Measurements from ENCODE around the gene TMEM72.

Gene TMEM72

GRCh38 chr10:44968500-44969400 lies 57.6 kb downstream of the TMEM72 start:
- no peak overlapping the region for H3K4me3 ChIP-seq (ENCODE audit: low read depth, low read length)
- TF ChIP-seq CTCF (IDR thresholded peaks at IDR 0.05; ENCODE audit: borderline replicate concordance, insufficient read depth, low read depth, low read length) = no peak

- no peak for TF ChIP-seq CTCF (IDR thresholded peaks at IDR 0.05; ENCODE audit: borderline replicate concordance, insufficient read depth, low read depth, low read length)
- no peak overlapping the region for H3K4me3 ChIP-seq (ENCODE audit: low read depth, low read length)
Observed at GRCh38 chr10:44969854-44970253, 58.7 kb downstream of the TMEM72 start.

GRCh38 chr10:44970812-44971395 lies 59.8 kb downstream of the TMEM72 start:
- H3K4me3 ChIP-seq (ENCODE audit: low read depth, low read length) = no peak overlapping the region
- no peak for TF ChIP-seq CTCF (IDR thresholded peaks at IDR 0.05; ENCODE audit: borderline replicate concordance, insufficient read depth, low read depth, low read length)

GRCh38 chr10:44971434-44971833 lies 60.3 kb downstream of the TMEM72 start:
- H3K4me3 ChIP-seq (ENCODE audit: low read depth, low read length) = no peak overlapping the region
- no peak for TF ChIP-seq CTCF (IDR thresholded peaks at IDR 0.05; ENCODE audit: borderline replicate concordance, insufficient read depth, low read depth, low read length)

- TF ChIP-seq CTCF (IDR thresholded peaks at IDR 0.05; ENCODE audit: borderline replicate concordance, insufficient read depth, low read depth, low read length) = no peak
- no peak overlapping the region for H3K4me3 ChIP-seq (ENCODE audit: low read depth, low read length)
Observed at GRCh38 chr10:44971935-44972757, 61.0 kb downstream of the TMEM72 start.

- no peak for TF ChIP-seq CTCF (IDR thresholded peaks at IDR 0.05; ENCODE audit: borderline replicate concordance, insufficient read depth, low read depth, low read length)
- H3K4me3 ChIP-seq (ENCODE audit: low read depth, low read length) = no peak overlapping the region
Observed at GRCh38 chr10:44972874-44973306, 61.8 kb downstream of the TMEM72 start.
